Frontal cortex (tissue), 4 donors: ENCODE data around the gene CHML. TPM values are rescaled to one million over a fixed set of nuclear protein-coding genes. Genes with fewer than 3 reads are reported as not detected.
"Not testable (repeated sequence)": the region's sequence is repeated elsewhere in the genome, so short reads cannot be mapped to it uniquely, and the experiment has no call there.

ENCODE experiments used
- DNase-seq, 2 donors: peaks; one replicate each; pipeline ENCODE4 v3.0.0; 2012; ENCODE audit warnings: low spot score in 2 of 2
- FAIRE-seq: peaks from 2 replicates; lab custom pipeline; 2012; peaks lifted over from hg19 to GRCh38; lab: Jason Lieb, UNC
- total RNA-seq: library from RNA; depleted of rRNA; stranded (reverse); fragments of >200 nt; gene quantifications from one replicate; pipeline ENCODE4 v1.2.3, GENCODE V29; 2014
- donor health status: control.
- donor health status: control.
- donor health status: control.

The CHML gene
- total RNA-seq = 76.6 TPM

GRCh38 chr1:241640149-241640866 is at the start of gene CHML, which contains the start of gene OPN3:
CHML (minus strand) TSS chr1:241640369; CDS start chr1:241635766, 4,603 bp downstream.
OPN3 (minus strand) TSS chr1:241640369; CDS start chr1:241640254, 115 bp downstream.
- FAIRE-seq (no peak), DNase-seq (peak; percentile 97)

- DNase-seq (no peak), FAIRE-seq (no peak)
Measured at GRCh38 chr1:241688940-241689368, 48.8 kb upstream of the CHML start.

GRCh38 chr1:241684108-241684507 is 43.9 kb upstream of the CHML start:
- no peak for FAIRE-seq
- DNase-seq = no peak

- FAIRE-seq = no peak
- DNase-seq = no peak
Measured at GRCh38 chr1:241682921-241683320, 42.8 kb upstream of the CHML start.

- FAIRE-seq, DNase-seq: not testable (repeated sequence)
Measured at GRCh38 chr1:241681861-241682448, 41.8 kb upstream of the CHML start.

GRCh38 chr1:241679961-241680360 is 39.8 kb upstream of the CHML start:
- DNase-seq (no peak), FAIRE-seq (no peak)

GRCh38 chr1:241679404-241679803 is 39.2 kb upstream of the CHML start:
- FAIRE-seq = no peak
- no peak for DNase-seq

GRCh38 chr1:241678536-241678935 is 38.4 kb upstream of the CHML start:
- DNase-seq = no peak
- no peak for FAIRE-seq

GRCh38 chr1:241677201-241677600 is 37.0 kb upstream of the CHML start:
- FAIRE-seq = no peak
- DNase-seq = no peak

GRCh38 chr1:241675983-241676382 is 35.8 kb upstream of the CHML start:
- FAIRE-seq = no peak
- no peak for DNase-seq

- DNase-seq (no peak), FAIRE-seq (no peak)
Measured at GRCh38 chr1:241674805-241675384, 34.7 kb upstream of the CHML start.

GRCh38 chr1:241672301-241672700 is 32.1 kb upstream of the CHML start:
- FAIRE-seq = no peak
- no peak for DNase-seq

- no peak for DNase-seq
- no peak for FAIRE-seq
Measured at GRCh38 chr1:241666419-241666818, 26.2 kb upstream of the CHML start.

GRCh38 chr1:241660424-241660972 is 20.3 kb upstream of the CHML start:
- no peak for FAIRE-seq
- no peak for DNase-seq

GRCh38 chr1:241659016-241659415 is 18.8 kb upstream of the CHML start:
- DNase-seq, FAIRE-seq: not testable (repeated sequence)

GRCh38 chr1:241658081-241658793 is 18.1 kb upstream of the CHML start:
- no peak for DNase-seq
- no peak for FAIRE-seq

GRCh38 chr1:241654641-241655040 is 14.5 kb upstream of the CHML start:
- FAIRE-seq (no peak), DNase-seq (no peak)

GRCh38 chr1:241654019-241654418 is 13.8 kb upstream of the CHML start:
- DNase-seq (no peak), FAIRE-seq (no peak)

- no peak for DNase-seq
- FAIRE-seq = no peak
Measured at GRCh38 chr1:241652012-241652411, 11.8 kb upstream of the CHML start, which contains the start of gene WDR64. WDR64 (plus strand) TSS chr1:241652281; CDS start chr1:241652485, 204 bp downstream.

GRCh38 chr1:241648159-241648558 is 8.0 kb upstream of the CHML start:
- no peak for FAIRE-seq

More at GRCh38 chr1:241648159-241648558, 8.0 kb upstream of the CHML start:
- DNase-seq = no peak
